Activated CD4-positive, alpha-beta memory T cell treated with anti-CD3 and anti-CD28 coated beads, Interleukin-2, amount 10 ng/mL, durations not matched to agents 7 days and 5 days (primary cell): ENCODE data around the gene PNPLA3. TPM values are rescaled to one million over a fixed set of nuclear protein-coding genes. Genes with fewer than 3 reads are reported as not detected.
"Not testable (repeated sequence)": the region's sequence is repeated elsewhere in the genome, so short reads cannot be mapped to it uniquely, and the experiment has no call there.

ENCODE experiments used
- CTCF ChIA-PET: fragments of 350-600 bp; sonication (Branson Sonifier 250); formaldehyde crosslinking; loops from one replicate; lab custom pipeline; 2021; ENCODE audit warnings: antibody characterized with exemption, inconsistent platforms; lab: Charles Lee
- POLR2A ChIA-PET: fragments of 350-600 bp; sonication (Branson Sonifier 250); formaldehyde crosslinking; loops from one replicate; lab custom pipeline; 2021; ENCODE audit warnings: antibody characterized with exemption; lab: Charles Lee
- DNase-seq: peaks from one replicate; pipeline ENCODE4 v3.0.0-alpha.2; 2020
- H3K27ac Mint-ChIP-seq: one replicate; pipeline ENCODE4 v1.8.0; 2021; ENCODE audit warnings: mild to moderate bottlenecking, mixed read lengths
- H3K27me3 Mint-ChIP-seq: one replicate; pipeline ENCODE4 v1.8.0; 2021; ENCODE audit warnings: mixed read lengths
- H3K36me3 Mint-ChIP-seq: one replicate; pipeline ENCODE4 v1.8.0; 2021; ENCODE audit warnings: low read depth, mixed read lengths
- H3K4me1 Mint-ChIP-seq: one replicate; pipeline ENCODE4 v1.8.0; 2021; ENCODE audit warnings: mixed read lengths
- H3K4me3 Mint-ChIP-seq: one replicate; pipeline ENCODE4 v1.8.0; 2021; ENCODE audit warnings: mild to moderate bottlenecking, mixed read lengths
- H3K9me3 Mint-ChIP-seq: one replicate; pipeline ENCODE4 v1.8.0; 2021; ENCODE audit warnings: mixed read lengths
- total RNA-seq, 2 experiments: library from RNA; stranded (reverse); gene quantifications; one replicate each; pipeline ENCODE4 v1.2.3, GENCODE V29; 2021

The PNPLA3 gene
- total RNA-seq, 2 experiments from 2014 or later: 0.08 TPM; not detected in 1

DNA sequence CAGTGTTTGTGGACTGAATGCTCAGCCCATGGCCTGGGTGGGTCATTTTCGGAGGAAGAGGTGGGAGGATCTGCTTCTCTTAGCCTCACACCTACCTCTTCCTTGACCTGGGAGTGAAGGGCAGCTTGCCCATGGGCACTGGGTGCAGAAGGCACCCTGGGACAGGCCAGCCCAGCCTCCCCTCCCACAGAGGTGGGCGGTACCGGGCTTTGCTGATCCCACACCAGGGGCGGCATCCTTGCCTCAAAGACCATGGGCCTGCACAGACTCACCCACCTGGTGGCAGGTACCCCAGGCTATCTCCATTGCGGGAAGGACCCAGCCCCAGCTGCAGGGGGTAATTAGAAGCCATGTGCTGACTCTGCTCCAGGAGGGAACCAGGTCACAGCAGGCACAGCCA, 30.3 kb upstream of the PNPLA3 start:
- Mint-ChIP-seq H3K4me3 (no peak overlapping the region), H3K9me3 (no peaks in the 10 kb centered on the region), H3K27me3 (peaks cover 35% of the 10 kb centered on the region), H3K27ac (no peak overlapping the region), H3K36me3 (no peaks in the 10 kb centered on the region), H3K4me1 (no peaks in the 10 kb centered on the region)
- CTCF ChIA-PET: interaction anchor here (0.6 to 1.1 kb wide), 2 partner anchors 10 to 56 kb away, joined by 3 to 4 read pairs; no protein-coding TSS in a partner anchor
- POLR2A ChIA-PET: no interaction called here
- DNase-seq: no peak

DNA sequence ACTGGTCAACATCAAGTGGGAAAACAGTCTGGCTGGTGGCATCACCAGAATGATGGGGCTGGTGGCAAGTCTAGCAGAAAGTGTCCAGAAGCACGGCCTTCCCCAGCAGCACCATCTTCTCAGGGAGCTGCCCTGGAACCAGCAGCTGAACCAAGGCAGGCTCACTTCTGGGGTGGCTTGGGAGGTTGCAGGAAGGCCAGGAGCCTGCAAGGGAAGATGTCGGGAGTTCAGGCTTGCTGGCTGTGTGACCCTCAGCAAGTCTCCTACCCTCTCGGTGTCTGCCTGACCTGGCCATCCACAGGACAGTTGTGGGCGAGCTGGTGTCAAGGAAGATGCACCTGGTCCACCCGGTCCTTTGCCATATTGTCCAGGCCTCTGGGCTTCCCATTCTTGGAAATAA, 29.5 kb upstream of the PNPLA3 start:
- H3K4me3 Mint-ChIP-seq: no peak overlapping the region
- no peaks in the 10 kb centered on the region for H3K9me3 Mint-ChIP-seq
- H3K4me1 Mint-ChIP-seq: no peaks in the 10 kb centered on the region
- H3K27me3 Mint-ChIP-seq: peaks cover 31% of the 10 kb centered on the region
- H3K27ac Mint-ChIP-seq: no peak overlapping the region
- no peaks in the 10 kb centered on the region for H3K36me3 Mint-ChIP-seq
- POLR2A ChIA-PET: no interaction called here
- DNase-seq: no peak
- CTCF ChIA-PET: interaction anchor here (1.2 kb wide), 1 partner anchor 11 kb away, joined by 3 read pairs; no protein-coding TSS in a partner anchor

DNA sequence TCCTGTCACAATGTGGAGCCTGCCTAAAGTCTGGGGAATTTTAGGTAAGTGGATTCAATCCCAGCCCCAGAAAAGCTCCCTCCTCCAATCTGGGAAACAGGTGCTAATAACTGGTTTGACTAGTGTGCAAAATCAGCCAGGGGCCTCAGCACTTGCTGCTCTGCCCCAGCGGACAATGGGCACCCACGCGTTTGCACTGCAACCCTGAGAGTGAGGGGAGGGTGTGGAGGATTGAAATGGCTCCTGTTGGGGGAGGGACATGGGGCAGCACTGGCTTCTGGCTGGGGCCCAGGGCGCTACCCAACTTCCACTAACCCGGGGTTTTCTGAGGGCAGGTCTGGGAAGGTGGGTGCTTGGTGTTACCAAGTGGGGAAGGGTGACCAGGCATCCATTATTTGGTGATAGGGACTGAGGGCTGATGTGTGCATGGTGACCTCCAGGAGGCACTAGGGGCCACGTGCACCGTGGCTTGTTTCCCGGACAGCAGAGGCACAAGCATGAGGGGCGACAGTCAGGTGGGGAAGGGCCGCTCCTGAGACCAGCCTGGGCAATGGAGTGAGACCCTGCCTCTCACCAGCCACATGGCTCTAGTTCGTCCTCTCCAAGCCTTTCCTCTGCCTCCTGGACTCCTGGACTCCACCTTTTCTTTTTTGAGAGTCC, 27.5 kb upstream of the PNPLA3 start:
- Mint-ChIP-seq H3K4me3 (no peak overlapping the region), H3K4me1 (no peaks in the 10 kb centered on the region), H3K9me3 (no peaks in the 10 kb centered on the region), H3K36me3 (no peaks in the 10 kb centered on the region), H3K27me3 (peaks cover 19% of the 10 kb centered on the region), H3K27ac (no peak overlapping the region)
- ChIA-PET POLR2A (no interaction called here), CTCF (interaction anchor here (1.3 kb wide), 1 partner anchor 13 kb away, joined by 5 read pairs; no protein-coding TSS in a partner anchor)
- no peak for DNase-seq

DNA sequence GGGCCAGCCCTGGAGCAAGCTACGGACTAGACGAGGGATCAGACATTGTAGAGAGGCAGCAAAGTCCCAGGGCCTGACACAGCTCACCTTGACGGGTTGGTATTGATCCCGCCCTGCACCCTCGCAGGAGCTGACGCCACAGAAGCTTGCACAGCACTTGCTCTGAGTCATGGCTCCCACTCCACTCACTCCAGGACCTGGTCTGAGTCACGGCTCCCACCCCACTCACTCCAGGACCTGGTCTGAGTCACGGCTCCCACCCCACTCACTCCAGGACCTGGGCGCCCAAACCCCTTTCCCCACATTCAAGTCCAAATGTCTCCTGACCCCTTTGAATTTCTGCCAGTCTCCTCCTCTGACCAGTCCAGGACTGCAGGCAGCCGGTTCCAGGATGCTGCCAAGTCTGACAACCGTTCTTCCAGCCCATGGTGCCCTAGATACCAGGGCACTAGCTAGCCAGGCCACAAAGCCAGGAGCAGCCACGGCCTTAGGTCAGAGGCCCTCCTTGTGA, 25.8 kb upstream of the PNPLA3 start:
- ChIA-PET POLR2A (no interaction called here), CTCF (interaction anchor here (1.3 to 2.9 kb wide), 2 partner anchors 13 to 15 kb away, joined by 5 to 15 read pairs; no protein-coding TSS in a partner anchor)
- no peaks in the 10 kb centered on the region for H3K36me3 Mint-ChIP-seq
- no peak for DNase-seq
- H3K27ac Mint-ChIP-seq: no peak overlapping the region
- peaks cover 7% of the 10 kb centered on the region for H3K27me3 Mint-ChIP-seq
- no peak overlapping the region for H3K4me3 Mint-ChIP-seq
- H3K4me1 Mint-ChIP-seq: no peaks in the 10 kb centered on the region
- H3K9me3 Mint-ChIP-seq: no peaks in the 10 kb centered on the region

DNA sequence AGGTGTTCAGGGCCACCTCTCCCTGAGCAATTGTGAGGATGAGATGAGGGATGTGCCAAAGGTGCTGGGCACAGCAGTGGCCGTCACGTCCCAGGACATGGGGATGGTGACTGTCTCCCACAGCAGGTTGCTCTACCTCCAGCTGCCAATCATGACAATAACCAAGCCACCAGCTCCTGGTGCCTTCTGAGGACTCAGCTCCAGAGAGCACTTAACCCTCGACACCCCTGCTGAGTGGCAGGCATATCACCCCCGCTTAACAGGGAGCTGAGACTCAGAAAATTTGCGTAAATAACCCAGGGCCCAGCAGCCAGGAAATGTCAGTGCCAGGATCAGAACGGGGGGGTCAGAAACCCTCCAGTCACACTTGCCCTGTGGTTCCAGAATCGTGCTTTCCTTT, 23.4 kb upstream of the PNPLA3 start:
- no peak for DNase-seq
- ChIA-PET POLR2A (no interaction called here), CTCF (interaction anchor here (1.2 to 2.9 kb wide), 2 partner anchors 15 to 18 kb away, joined by 3 to 15 read pairs; no protein-coding TSS in a partner anchor)
- Mint-ChIP-seq H3K27me3 (peaks cover 1% of the 10 kb centered on the region), H3K27ac (no peak overlapping the region), H3K9me3 (no peaks in the 10 kb centered on the region), H3K36me3 (no peaks in the 10 kb centered on the region), H3K4me1 (no peaks in the 10 kb centered on the region), H3K4me3 (no peak overlapping the region)

DNA sequence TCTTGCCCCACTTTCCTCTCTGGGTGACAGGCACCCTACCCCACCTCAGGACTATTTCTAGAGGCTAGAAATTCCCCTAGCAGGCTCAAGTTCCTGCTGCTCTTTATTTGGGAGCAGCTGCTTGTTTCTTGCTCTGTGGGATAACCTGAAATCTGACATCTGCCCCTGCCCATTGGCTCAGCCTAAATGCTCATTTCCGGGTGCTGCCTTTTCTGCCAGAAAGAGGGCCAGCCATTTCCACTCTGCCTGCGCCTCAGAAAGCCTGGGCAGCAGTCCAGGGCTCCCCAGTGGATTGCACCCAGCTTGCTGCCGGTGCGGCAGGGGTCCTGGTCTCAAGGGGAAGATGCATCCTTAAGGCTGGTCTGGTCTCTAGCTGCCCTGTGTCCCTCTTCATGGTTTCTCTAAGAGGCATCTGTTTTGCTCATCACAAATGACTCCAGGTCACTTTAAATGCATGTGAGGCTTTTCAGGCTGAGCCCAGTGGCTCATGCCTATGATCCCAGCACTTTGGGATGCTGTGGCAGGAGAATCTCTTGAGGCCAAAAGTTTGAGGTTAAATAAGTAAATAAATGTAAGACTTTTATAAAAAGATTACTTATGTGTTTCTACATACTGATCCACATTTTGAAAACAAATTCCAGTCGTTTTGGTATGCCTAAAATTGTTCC, 21.5 kb upstream of the PNPLA3 start:
- Mint-ChIP-seq H3K4me1 (no peaks in the 10 kb centered on the region), H3K36me3 (no peaks in the 10 kb centered on the region), H3K27me3 (peaks cover 1% of the 10 kb centered on the region), H3K9me3 (no peaks in the 10 kb centered on the region), H3K4me3 (no peak overlapping the region), H3K27ac (no peak overlapping the region)
- DNase-seq: no peak
- CTCF ChIA-PET: no interaction called here
- POLR2A ChIA-PET: no interaction called here

DNA sequence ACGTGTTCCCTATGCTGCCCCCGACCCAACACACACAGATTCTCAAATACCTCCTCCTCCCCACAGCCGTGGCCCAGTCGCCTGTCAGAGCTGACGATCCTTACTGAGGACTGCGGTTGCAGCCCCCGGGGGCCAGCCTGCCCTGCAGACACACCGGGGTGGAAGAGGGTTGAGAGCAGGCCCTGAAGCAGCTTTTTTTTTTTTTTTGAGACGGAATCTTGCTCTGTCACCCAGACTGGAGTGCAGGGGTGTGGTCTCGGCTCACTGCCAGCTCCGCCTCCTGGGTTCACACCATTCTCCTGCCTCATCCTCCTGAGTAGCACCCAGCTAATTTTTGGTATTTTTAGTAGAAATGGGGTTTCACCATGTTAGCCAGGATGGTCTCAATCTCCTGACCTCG, 20.6 kb upstream of the PNPLA3 start:
- CTCF ChIA-PET: interaction anchor here (1.6 kb wide), 1 partner anchor 20 kb away, joined by 5 read pairs; no protein-coding TSS in a partner anchor
- POLR2A ChIA-PET, H3K27ac Mint-ChIP-seq, H3K9me3 Mint-ChIP-seq, H3K4me1 Mint-ChIP-seq, H3K4me3 Mint-ChIP-seq, H3K27me3 Mint-ChIP-seq, H3K36me3 Mint-ChIP-seq, DNase-seq: not testable (repeated sequence)

DNA sequence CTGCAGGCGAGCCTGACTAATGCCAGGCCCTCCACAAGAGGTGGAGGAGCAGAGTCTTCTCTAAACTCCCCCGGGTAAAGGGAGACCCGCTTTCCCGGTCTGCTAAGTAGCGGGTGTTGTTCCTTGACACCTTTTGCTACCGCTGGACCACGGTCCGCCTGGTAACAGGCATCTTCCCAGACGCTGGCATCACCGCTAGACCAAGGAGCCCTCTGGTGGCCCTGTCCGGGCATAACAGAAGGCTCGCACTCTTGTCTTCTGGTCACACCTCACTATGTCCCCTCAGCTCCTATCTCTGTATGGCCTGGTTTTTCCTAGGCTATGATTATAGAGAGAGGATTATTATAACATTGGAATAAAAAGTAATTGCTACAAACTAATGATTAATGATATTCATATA, 19.2 kb upstream of the PNPLA3 start:
- CTCF ChIA-PET: interaction anchor here (1.6 kb wide), 1 partner anchor 21 kb away, joined by 5 read pairs; no protein-coding TSS in a partner anchor
- H3K4me1 Mint-ChIP-seq, H3K27me3 Mint-ChIP-seq, POLR2A ChIA-PET, H3K36me3 Mint-ChIP-seq, H3K9me3 Mint-ChIP-seq, H3K27ac Mint-ChIP-seq, H3K4me3 Mint-ChIP-seq: not testable (repeated sequence)
- peak; percentile 50 for DNase-seq

DNA sequence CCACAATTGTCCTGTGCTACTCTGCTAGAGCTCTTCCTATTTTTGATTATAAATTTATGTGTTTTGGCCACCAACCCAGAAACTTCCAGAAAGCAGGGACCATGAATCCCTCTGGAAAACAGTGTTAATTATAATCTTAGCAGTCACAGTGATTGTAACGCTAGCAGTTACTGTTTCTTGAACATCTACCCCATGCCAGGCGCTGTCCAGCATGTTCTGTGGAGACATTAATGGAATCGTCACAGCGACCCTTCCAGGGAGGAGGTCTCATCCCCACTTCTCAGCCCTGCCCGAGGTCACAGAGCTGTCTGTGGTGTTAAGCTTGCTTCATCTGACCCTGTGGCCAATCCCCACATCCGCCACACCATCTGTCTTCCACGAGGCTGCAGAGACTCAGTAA, 17.9 kb upstream of the PNPLA3 start:
- Mint-ChIP-seq H3K36me3 (no peaks in the 10 kb centered on the region), H3K4me1 (no peaks in the 10 kb centered on the region), H3K9me3 (no peaks in the 10 kb centered on the region), H3K4me3 (no peak overlapping the region), H3K27me3 (no peaks in the 10 kb centered on the region), H3K27ac (no peak overlapping the region)
- CTCF ChIA-PET: no interaction called here
- POLR2A ChIA-PET: interaction anchor here (0.7 kb wide), 1 partner anchor 49 kb away, joined by 3 read pairs; no protein-coding TSS in a partner anchor
- no peak for DNase-seq

DNA sequence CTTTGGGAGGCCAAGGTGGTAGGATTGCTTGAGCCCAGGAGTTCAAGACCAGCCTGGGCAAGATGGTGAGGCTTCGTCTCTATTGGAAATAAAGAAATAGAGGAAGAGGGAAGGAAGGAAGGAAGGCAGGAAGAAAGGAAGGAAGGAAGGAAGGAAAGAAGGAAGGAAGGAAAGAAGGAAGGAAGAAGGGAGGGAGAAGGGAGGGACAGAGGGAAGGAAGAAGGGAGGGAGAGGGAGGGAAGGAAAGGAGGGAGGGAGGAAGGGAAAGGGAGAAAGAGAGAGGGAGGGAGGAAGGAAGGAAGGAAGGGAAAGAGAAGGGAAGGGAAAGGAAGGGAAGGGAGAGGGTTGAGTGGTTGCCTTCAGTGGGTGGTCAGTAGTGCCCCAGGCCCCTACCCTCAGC, 13.9 kb upstream of the PNPLA3 start:
- H3K27ac Mint-ChIP-seq: no peak overlapping the region
- CTCF ChIA-PET: no interaction called here
- POLR2A ChIA-PET: no interaction called here

DNA sequence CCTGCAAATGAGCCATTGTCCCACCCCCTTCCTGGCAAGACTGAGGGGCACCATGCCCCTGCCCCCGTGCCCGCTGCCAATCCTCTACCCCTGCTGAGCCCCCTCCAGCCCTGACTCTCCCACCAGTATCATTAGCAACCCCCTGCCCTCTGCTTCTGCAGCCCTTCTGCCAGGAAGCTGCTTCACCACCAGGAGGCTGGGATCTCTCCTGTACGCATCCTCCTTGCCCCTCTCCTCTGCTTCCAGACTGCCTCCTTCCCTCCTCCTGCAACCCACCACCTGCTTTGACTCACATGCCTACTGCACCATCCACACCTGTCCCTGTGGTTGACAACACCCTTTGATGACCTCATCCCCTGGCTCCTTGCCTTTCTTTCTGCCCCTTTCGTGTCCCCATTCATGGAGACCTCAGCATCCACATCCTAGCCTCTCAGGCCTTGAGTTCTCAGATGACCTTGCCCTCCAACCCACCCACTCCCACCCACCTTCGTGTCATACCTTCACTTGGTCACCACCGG, 13.4 kb upstream of the PNPLA3 start:
- Mint-ChIP-seq H3K36me3 (no peaks in the 10 kb centered on the region), H3K27ac (no peak overlapping the region), H3K27me3 (peaks cover 7% of the 10 kb centered on the region), H3K4me3 (no peak overlapping the region), H3K9me3 (no peaks in the 10 kb centered on the region), H3K4me1 (no peaks in the 10 kb centered on the region)
- no peak for DNase-seq
- CTCF ChIA-PET: no interaction called here
- POLR2A ChIA-PET: no interaction called here

More for the DNA sequence above, 13.9 kb upstream of the PNPLA3 start:
- DNase-seq: no peak
- Mint-ChIP-seq H3K27me3 (peaks cover 7% of the 10 kb centered on the region), H3K36me3 (no peaks in the 10 kb centered on the region), H3K9me3 (no peaks in the 10 kb centered on the region), H3K4me1 (no peaks in the 10 kb centered on the region), H3K4me3 (no peak overlapping the region)

DNA sequence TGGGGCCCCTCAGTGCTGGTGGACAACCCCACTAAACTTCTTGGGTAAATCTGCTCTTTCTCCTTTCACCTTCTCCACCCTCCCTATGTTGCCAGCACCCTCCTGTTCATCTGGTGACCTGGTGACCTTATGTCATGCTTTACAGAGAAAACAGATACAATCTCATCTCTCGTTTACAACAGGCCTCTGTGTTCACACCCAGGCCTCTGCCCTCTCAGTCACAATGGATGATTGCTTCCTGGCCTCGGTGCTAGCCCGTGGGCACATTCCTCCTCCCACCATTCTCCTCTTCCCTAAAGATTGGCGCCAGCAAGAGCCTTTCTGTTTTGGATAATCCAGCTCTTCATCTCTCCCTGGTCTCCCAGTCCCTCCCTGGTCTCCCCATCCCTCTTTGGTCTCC, 12.3 kb upstream of the PNPLA3 start:
- Mint-ChIP-seq H3K9me3 (no peaks in the 10 kb centered on the region), H3K4me1 (no peaks in the 10 kb centered on the region), H3K27me3 (peaks cover 7% of the 10 kb centered on the region), H3K36me3 (no peaks in the 10 kb centered on the region), H3K4me3 (no peak overlapping the region), H3K27ac (no peak overlapping the region)
- POLR2A ChIA-PET: no interaction called here
- CTCF ChIA-PET: no interaction called here
- DNase-seq: no peak

DNA sequence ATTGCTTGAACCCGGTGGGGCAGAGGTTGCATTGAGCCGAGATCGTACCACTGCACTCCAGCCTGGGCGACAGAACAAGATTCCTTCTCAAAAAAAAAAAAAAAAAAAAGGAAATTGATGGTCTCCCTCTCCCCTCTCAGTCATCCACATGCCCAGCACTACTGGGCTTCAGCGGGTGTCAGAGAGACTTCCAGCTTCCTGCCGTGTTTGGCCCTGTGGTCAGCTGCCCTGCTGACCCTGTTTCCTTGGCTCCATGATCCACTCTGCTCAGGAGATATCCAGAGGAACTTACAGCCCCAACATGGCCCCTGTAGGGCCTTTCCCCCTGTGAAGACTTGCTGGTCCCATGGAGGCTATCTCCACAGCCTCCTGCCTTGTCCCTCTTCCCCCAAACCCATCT, 6.1 kb upstream of the PNPLA3 start:
- DNase-seq: no peak
- Mint-ChIP-seq H3K4me3 (no peak overlapping the region), H3K27me3 (peaks cover 9% of the 10 kb centered on the region), H3K9me3 (no peaks in the 10 kb centered on the region), H3K4me1 (no peaks in the 10 kb centered on the region), H3K36me3 (no peaks in the 10 kb centered on the region), H3K27ac (no peak overlapping the region)
- ChIA-PET POLR2A (no interaction called here), CTCF (no interaction called here)
